PFSK-1 (cell line): Measurements from ENCODE around the gene HOXB3.

Experiments
- FOXP2 ChIP-seq: optimal IDR thresholded peaks from 2 replicates; pipeline ENCODE3; 2011; ENCODE audit warnings: borderline replicate concordance, control low read depth, inconsistent platforms; ENCODE audit not compliant: insufficient read depth; ENCODE audit errors: extremely low read length, extremely low read depth
- POLR2AphosphoS5 ChIP-seq: IDR thresholded peaks from 2 replicates; pipeline ENCODE4 v1.6.1; 2012; ENCODE audit warnings: low read depth, mild to moderate bottlenecking, control low read depth, low read length, moderate library complexity
- REST ChIP-seq, 2 experiments: IDR thresholded peaks; 2 replicates each; pipeline versions ENCODE4 v1.6.1 to v1.8.0; 2011 to 2012; ENCODE audit warnings: low read depth in 2 of 2, low read length in 2 of 2, control low read depth in 1 of 2, inconsistent platforms in 1 of 2, mild to moderate bottlenecking in 1 of 2, moderate library complexity in 1 of 2; ENCODE audit not compliant: insufficient read depth in 1 of 2
- SIN3A ChIP-seq: IDR thresholded peaks from 2 replicates; pipeline ENCODE4 v1.6.1; 2012; ENCODE audit warnings: mild to moderate bottlenecking, low read length, moderate library complexity, borderline replicate concordance; ENCODE audit not compliant: insufficient read depth
- TAF1 ChIP-seq: IDR thresholded peaks from 2 replicates; pipeline ENCODE4 v1.6.1; 2012; ENCODE audit warnings: low read length, control low read depth, borderline replicate concordance; ENCODE audit not compliant: insufficient read depth

Gene HOXB3

GRCh38 chr17:48575066-48575582, 14.9 kb downstream of the HOXB3 start:
- TF ChIP-seq SIN3A (no peak), FOXP2 (no peak), POLR2AphosphoS5 (no peak), REST (IDR thresholded peaks at IDR 0.05; ENCODE audit: insufficient read depth in 1 of 2, low read depth in 2 of 2, low read length in 2 of 2) (no peak), TAF1 (no peak)

- no peak for TF ChIP-seq POLR2AphosphoS5
These were observed 15.5 kb downstream of the HOXB3 start for GRCh38 chr17:48574505-48575065.

GRCh38 chr17:48571826-48572417, 18.1 kb downstream of the HOXB3 start:
- TF ChIP-seq REST (IDR thresholded peaks at IDR 0.05; ENCODE audit: insufficient read depth in 1 of 2, low read depth in 2 of 2, low read length in 2 of 2), result no peak
- no peak for TF ChIP-seq FOXP2
- TF ChIP-seq TAF1, result no peak

GRCh38 chr17:48571024-48571818, 18.8 kb downstream of the HOXB3 start:
- TF ChIP-seq REST (IDR thresholded peaks at IDR 0.05; ENCODE audit: insufficient read depth in 1 of 2, low read depth in 2 of 2, low read length in 2 of 2), result no peak
- TF ChIP-seq POLR2AphosphoS5, result no peak
- no peak for TF ChIP-seq SIN3A
- TF ChIP-seq TAF1, result no peak
- TF ChIP-seq FOXP2, result no peak

- no peak for TF ChIP-seq REST (IDR thresholded peaks at IDR 0.05; ENCODE audit: insufficient read depth in 1 of 2, low read depth in 2 of 2, low read length in 2 of 2)
- TF ChIP-seq TAF1, result no peak
- TF ChIP-seq FOXP2, result no peak
- TF ChIP-seq POLR2AphosphoS5, result no peak
These were observed 19.6 kb downstream of the HOXB3 start for GRCh38 chr17:48570325-48571023.
